Tibial nerve (tissue), 4 donors: ENCODE measurements around the gene CPNE4.

Experiments used
- CTCF ChIP-seq, 5 experiments: fragments of 200-600 bp in 3 of 5; fragments of 450-650 bp in 2 of 5; sonication (generic) in 3 of 5; IDR thresholded peaks; one replicate each; pipeline ENCODE4 v1.5.1; 2016 to 2019; ENCODE audit warnings: antibody characterized with exemption in 5 of 5, mild to moderate bottlenecking in 3 of 5, moderate library complexity in 2 of 5
- EP300 ChIP-seq, 2 donors: sonication (generic); formaldehyde crosslinking; IDR thresholded peaks; one replicate each; pipeline ENCODE4 v1.6.1; 2017; ENCODE audit warnings: antibody characterized with exemption in 2 of 2, mild to moderate bottlenecking in 1 of 2

- TF ChIP-seq CTCF (IDR thresholded peaks at IDR 0.05) (no peak), EP300 (IDR thresholded peaks at IDR 0.05) (no peak)
Observed at GRCh38 chr3:131756405-131756804, 278.4 kb downstream of the CPNE4 start.
